ENCODE results near the gene KLHL29.

DNA sequence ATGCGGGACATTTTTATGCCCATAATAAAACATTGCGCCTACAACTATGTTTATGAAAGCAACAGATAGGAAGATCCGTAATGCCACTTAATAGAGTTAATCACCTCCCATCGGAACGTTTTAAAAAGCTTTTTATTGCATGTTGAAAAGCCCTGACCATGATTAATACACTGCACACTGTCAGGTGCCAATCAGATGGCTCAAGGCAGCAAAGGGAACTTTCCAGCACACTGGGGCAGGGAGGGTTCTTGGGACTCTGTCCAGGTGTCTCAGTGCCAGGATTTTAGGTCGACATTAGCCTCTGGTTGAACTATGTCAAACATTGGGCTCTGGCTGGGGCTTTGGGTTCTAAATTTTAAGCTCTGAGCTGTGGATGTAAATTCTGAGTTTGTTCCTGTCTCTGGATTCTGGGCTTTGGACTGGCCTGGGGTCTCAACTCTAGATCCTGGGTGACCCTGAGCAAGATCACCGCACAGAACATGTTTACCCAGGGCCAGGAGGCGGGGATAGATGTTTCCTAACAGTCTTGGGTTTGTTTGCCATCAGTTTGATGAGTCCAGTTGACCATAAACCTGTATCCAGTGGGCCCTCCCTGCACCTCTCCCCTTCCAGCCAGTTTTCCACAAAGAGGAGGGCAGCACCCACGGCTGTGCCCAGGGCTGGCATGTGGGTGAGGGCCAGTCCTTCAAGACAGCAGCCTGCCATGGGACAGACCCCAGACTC is 279.2 kb downstream of the KLHL29 start:
- TF ChIP-seq POLR2AphosphoS5 (IDR thresholded peaks at IDR 0.05; ENCODE audit: low read depth, low read length), result no peak
- no peak for TF ChIP-seq TAF1 (IDR thresholded peaks at IDR 0.05; ENCODE audit: borderline replicate concordance, low read depth, low read length)
- TF ChIP-seq POLR2A (IDR thresholded peaks at IDR 0.05; ENCODE audit: low read depth, low read length), result no peak
